Activated gamma-delta T cell (primary cell): ENCODE measurements around the gene CRYBG1.
"Not testable (repeated sequence)": the region's sequence is repeated elsewhere in the genome, so short reads cannot be mapped to it uniquely, and the experiment has no call there.

Source experiments
- DNase-seq: peaks from one replicate; lab custom pipeline; 2025; lab: John Stamatoyannopoulos, UW

Gene CRYBG1

GRCh38 chr6:106586815-106587415, 226.4 kb downstream of the CRYBG1 start:
- no peak for DNase-seq

DNA sequence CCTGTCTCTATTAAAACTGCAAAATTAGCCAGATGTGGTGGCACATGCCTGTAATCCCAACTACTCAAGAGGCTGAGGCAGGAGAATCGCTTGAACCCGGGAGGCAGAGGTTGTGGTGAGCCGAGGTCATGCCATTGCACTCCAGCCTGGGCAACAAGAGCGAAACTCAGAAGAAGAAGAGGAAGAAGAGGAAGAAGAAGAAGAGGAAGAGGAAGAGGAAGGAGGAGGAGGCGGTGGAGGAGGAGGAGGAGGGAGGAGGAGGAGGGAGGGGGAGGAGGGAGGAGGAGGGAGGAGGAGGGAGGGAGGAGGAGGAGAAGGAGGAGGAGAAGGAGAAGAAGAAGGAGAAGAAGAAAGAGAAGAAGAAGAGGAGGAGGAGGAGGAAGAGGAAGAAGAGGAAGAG, 228.4 kb downstream of the CRYBG1 start:
- not testable (repeated sequence) for DNase-seq

- no peak for DNase-seq
Observed at GRCh38 chr6:106591111-106591825, 230.8 kb downstream of the CRYBG1 start.

GRCh38 chr6:106599440-106599839, 238.9 kb downstream of the CRYBG1 start:
- DNase-seq, result no peak

DNA sequence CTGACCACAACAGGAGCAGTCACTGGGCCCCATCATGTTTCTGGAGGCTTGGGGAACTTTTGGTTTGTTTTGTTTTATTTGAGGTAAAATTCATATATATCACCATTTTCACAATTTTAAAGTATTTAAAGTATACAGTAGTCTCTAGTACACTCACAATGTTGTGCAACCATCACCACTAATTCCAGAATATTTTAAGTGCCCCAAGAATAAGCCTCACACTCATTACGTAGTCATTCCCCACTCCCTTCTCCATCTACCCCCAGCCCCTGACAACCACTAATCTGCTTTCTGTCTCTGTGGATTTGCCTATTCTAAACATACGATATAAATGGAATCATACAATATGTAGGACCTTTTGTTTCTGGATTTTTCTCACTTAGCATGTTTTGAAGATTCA, 239.8 kb downstream of the CRYBG1 start:
- DNase-seq, result no peak

DNA sequence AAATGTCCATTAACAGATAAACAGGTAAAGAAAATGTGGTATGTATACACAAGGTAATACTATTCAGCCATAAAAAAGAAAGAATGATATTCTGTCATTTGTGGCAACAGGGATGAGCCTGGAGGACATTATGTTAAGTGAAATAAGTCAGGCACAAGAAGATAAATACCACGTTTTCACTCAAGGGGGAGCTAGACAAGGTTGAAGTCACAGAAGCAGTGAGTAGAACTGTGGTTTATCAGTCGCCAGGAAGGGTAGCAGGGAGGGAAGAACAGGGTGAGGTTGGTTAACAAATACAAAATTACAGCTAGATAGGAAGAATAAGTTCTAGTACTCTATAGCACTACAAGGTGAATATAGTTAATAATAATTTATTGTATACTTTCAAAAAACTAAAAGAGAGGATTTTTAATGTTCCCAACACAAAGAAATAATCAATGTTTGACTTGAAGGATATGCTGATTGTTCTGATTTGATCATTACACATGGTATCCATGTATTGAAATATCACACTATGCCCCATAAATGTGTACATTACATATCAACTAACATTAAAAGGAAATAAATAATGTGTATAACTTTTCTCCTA, 247.7 kb downstream of the CRYBG1 start:
- no peak for DNase-seq

GRCh38 chr6:106609699-106610098, 249.2 kb downstream of the CRYBG1 start:
- DNase-seq, result no peak

- DNase-seq, result no peak
Observed at GRCh38 chr6:106611030-106611429, 250.5 kb downstream of the CRYBG1 start.

- no peak for DNase-seq
Observed at GRCh38 chr6:106612671-106613416, 252.3 kb downstream of the CRYBG1 start.

- no peak for DNase-seq
Observed at GRCh38 chr6:106613590-106613989, 253.1 kb downstream of the CRYBG1 start.

DNA sequence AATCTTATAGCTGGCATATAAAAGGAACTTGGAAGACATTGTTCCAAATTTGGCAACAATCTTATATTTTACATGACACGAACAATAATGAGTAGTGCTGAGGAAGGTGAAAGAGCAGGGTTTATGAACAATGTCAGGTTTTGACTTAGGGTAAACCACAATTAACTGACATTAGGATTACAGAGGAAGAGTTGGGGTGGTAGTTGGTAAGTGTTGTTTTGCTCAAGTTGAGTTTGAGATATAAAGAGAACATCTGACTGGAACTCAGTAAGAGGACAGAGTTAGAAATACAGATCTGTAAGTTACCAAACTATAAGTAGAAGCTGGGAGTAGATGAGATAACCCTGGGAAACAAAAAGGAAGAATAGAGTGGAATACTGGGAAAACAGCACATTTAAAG, 253.6 kb downstream of the CRYBG1 start:
- DNase-seq, result no peak

GRCh38 chr6:106614592-106615257, 254.2 kb downstream of the CRYBG1 start:
- no peak for DNase-seq

DNA sequence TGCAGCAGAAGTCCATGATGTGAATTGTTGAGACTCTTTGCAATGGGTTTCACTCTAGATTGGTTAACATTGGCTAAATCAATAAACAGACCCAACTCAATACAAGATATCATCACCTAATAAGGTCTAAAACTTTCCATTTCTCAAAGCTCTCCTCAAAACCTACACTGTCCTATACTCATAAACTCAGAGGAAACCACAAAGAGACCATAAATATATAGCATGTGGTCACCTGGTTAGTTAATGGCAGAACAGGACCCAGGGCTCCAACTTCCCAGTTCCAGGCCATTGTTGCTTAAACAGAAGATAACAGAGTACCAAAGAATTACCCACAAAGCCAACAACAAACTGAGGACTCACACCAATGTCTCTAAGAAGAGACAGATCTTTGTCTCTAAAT, 256.8 kb downstream of the CRYBG1 start:
- DNase-seq, result no peak

DNA sequence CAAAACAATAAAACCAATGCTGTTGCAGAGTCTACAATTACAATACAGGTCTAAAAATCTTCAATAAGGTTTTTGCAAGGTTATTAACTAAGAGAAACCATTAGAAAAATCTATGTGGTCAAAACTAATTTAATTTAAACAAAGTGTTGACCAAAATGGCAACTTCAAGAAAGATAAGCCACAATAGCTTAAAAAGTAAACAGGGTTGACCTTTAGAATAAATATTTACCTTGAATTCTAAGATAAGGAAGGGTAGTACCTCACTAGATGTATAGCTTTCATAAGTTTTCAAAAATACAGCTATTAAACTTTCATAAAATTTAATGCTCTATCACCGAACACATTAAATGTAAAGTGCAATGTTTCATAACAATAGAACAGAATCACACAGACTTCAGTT, 257.3 kb downstream of the CRYBG1 start:
- DNase-seq, result no peak

DNA sequence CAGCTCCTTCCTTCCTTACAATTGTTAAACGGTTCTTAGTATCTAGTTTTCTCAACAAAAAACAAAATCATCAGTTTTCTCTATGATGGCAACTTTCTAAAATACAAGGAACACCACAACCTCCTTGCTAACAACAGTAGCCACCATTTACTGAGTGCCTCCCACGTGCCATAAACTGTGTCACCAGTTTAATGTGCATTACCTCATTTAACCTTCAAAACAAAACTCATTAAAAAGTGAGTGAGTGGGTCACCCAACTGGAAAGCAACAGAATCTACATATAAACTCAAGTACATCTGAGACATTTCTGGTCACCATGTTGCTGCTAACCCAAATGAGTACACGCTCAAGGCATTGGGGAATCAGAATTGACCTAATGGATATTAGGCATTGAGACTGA, 257.8 kb downstream of the CRYBG1 start:
- no peak for DNase-seq

DNA sequence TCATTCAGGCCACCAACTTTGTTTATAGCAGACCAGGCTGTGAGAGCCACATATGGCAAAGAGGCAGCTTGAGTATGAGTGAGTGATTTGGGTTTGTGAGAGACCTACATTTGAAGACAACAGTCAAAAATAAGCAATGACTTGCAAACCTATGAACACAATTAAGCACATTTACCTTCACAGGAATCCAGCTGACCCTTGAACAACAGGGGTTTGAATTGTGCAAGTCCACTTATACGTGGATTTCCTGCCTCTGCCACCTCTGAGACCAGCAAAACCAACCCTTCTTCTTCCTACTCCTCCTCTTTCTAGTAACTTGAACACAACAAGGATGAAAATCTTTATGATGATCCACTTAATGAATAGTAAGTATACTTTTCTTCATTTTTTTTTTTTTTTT, 258.7 kb downstream of the CRYBG1 start:
- DNase-seq, result no peak

DNA sequence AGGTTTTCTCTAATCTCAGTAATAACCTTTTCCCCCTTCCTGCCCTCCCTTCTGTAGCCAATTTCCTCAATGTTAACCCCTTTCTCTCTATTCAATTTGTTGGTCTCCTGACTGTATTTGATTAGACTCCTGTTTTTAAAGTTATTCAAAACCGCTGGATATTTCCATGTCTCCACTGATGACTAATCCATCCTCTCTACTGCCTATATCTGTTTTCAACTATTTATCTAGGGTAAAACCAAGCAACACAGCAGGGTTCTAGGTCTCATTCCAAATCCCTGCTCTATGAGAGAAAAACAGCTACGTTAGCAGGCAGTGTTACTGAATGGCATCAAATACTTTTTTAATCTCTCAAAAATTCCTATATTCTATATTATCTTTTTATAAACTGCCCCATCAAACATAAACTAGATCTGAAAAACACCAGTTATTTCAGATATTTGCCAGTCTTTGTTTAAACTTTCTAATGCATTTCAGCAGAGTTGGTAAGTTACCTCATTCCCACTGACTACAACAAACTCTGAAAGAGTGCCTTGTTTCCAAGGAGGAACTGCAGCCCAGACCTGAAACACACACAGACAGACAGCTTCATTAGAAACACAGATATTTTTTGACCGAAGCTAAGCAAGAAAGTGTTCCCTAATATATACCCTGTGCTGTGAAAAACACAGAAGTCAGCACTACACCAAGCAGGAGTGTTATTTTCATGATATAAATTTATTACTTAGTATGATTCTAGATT, 260.6 kb downstream of the CRYBG1 start:
- no peak for DNase-seq
